ENCODE measurements around the gene ZNF672. TPM values are rescaled to one million over a fixed set of nuclear protein-coding genes. Genes with fewer than 3 reads are reported as not detected.

The ZNF672 gene
- polyA plus RNA-seq, 1 experiment, result 17.1 TPM

DNA sequence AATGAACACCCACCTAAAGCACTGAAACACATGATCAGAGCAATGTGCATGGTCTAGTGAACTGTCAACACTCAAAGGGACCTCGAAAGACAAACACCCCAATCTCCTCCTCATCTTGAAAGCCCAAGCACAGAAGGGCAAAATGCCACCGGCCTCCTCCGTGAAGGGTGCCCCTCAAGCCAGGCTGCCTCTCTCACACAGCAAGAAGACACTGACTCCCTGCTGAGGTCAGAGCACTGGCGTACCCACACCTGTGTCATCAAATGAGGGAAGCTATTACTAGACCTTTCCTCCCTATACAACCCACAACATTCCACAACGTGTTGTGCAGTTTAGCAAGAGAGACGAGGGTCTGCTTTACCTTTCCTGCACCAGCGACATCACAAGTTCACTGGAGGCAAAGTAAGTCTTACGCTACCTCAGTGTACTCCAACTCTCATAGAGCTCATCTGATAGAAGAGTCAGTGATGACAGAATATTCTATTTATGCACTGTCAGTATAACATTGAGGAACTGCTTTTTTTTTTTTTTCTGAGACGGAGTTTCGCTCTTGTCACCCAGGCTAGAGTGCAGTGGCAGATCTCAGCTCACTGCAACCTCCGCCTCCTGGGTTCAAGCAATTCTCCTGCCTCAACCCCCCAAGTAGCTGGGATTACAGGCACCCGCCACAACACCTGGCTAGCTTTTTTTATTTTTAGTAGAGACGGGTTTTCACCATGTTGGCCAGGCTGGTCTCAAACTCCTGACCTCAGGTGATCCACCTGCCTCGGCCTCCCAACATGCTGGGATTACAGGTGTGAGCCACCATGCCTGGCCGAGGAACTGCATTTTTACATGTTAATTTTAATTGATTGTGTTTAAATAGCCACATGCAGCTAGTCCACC, 15.6 kb upstream of the ZNF672 start:
- peak overlapping the region; percentile 30 for H3K4me3 ChIP-seq (ENCODE audit: low read depth, low read length)
- H3K27me3 ChIP-seq (ENCODE audit: control insufficient read depth, insufficient read depth, low read length), result no peaks in the 10 kb centered on the region
- POLR2A ChIA-PET, result interaction anchor here (0.7 to 1.4 kb wide), 2 partner anchors 10 to 16 kb away, joined by 3 read pairs; partner anchors contain the start of gene ZNF672
- CTCF ChIA-PET, result interaction anchor here (0.6 to 1.0 kb wide), 2 partner anchors 11 to 102 kb away, joined by 3 to 5 read pairs; no protein-coding TSS in a partner anchor
- DNase-seq (ENCODE audit: low read depth), result no peak
- TF ChIP-seq, protein P1, sequence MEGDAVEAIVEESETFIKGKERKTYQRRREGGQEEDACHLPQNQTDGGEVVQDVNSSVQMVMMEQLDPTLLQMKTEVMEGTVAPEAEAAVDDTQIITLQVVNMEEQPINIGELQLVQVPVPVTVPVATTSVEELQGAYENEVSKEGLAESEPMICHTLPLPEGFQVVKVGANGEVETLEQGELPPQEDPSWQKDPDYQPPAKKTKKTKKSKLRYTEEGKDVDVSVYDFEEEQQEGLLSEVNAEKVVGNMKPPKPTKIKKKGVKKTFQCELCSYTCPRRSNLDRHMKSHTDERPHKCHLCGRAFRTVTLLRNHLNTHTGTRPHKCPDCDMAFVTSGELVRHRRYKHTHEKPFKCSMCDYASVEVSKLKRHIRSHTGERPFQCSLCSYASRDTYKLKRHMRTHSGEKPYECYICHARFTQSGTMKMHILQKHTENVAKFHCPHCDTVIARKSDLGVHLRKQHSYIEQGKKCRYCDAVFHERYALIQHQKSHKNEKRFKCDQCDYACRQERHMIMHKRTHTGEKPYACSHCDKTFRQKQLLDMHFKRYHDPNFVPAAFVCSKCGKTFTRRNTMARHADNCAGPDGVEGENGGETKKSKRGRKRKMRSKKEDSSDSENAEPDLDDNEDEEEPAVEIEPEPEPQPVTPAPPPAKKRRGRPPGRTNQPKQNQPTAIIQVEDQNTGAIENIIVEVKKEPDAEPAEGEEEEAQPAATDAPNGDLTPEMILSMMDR (IDR thresholded peaks at IDR 0.05; ENCODE audit: insufficient read depth, low read depth, low read length), result no peak
- peaks cover 8% of the 10 kb centered on the region for H3K36me3 ChIP-seq (ENCODE audit: control insufficient read depth, insufficient read depth, low read length)

DNA sequence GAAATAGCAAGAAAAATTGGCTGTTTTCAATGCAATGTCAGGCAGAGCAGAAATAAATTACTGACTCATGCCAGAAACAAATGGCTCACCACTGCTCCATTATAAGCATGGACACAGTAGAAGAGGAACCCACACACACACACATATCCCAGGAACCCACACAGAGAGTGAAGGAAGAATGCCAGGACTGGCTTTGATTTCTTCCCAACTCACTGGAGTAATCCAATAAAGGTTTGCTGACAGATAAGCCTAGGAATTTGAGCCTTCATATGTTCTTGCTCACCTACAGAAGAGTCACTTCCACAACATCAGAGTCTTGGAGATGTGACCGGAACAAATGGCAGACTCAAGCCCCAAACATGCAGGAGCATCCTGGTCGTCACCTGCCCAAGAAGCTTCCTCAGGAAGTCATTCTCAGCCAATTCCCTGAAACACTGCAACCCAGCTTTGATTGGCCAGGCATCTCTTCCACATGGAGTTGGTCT, 14.5 kb upstream of the ZNF672 start:
- TF ChIP-seq, protein P1 (IDR thresholded peaks at IDR 0.05; ENCODE audit: insufficient read depth, low read depth, low read length), result no peak
- no peaks in the 10 kb centered on the region for H3K27me3 ChIP-seq (ENCODE audit: control insufficient read depth, insufficient read depth, low read length)
- DNase-seq (ENCODE audit: low read depth), result peak; percentile 82
- ChIA-PET CTCF (interaction anchor here (0.6 kb wide), 1 partner anchor 101 kb away, joined by 3 read pairs; no protein-coding TSS in a partner anchor), POLR2A (interaction anchor here (0.7 kb wide), 1 partner anchor 11 kb away, joined by 3 read pairs; no protein-coding TSS in a partner anchor)
- peaks cover 5% of the 10 kb centered on the region for H3K36me3 ChIP-seq (ENCODE audit: control insufficient read depth, insufficient read depth, low read length)
- peak overlapping the region; percentile 30 for H3K4me3 ChIP-seq (ENCODE audit: low read depth, low read length)

DNA sequence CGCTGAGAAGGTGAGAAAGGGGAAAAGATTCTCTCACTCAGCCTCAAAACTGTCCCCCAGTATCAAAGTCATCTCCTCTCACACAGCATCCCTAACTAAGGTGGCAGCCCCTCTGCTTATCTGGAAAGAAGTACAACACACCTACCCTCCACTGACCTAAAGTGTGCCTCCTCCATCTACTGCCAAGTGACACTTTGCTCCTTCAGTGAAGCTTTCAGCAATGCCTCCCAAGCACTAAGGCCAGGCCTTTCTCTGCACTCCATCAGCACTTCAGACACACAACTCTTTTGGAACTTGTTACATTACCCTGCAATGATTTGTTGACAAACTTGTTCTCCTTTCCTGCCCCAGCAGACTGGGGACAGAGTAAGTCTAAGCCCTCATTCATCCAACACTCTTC, 13.7 kb upstream of the ZNF672 start:
- TF ChIP-seq, protein P1 (IDR thresholded peaks at IDR 0.05; ENCODE audit: insufficient read depth, low read depth, low read length), result no peak
- Histone ChIP-seq H3K36me3 (ENCODE audit: control insufficient read depth, insufficient read depth, low read length) (peaks cover 3% of the 10 kb centered on the region; the same call in 1 of the 2 replicates), H3K4me3 (ENCODE audit: low read depth, low read length) (no peak overlapping the region), H3K27me3 (ENCODE audit: control insufficient read depth, insufficient read depth, low read length) (no peaks in the 10 kb centered on the region)
- ChIA-PET POLR2A (no interaction called here), CTCF (interaction anchor here (1.0 kb wide), 1 partner anchor 18 kb away, joined by 4 read pairs; no protein-coding TSS in a partner anchor)
- DNase-seq (ENCODE audit: low read depth), result no peak

DNA sequence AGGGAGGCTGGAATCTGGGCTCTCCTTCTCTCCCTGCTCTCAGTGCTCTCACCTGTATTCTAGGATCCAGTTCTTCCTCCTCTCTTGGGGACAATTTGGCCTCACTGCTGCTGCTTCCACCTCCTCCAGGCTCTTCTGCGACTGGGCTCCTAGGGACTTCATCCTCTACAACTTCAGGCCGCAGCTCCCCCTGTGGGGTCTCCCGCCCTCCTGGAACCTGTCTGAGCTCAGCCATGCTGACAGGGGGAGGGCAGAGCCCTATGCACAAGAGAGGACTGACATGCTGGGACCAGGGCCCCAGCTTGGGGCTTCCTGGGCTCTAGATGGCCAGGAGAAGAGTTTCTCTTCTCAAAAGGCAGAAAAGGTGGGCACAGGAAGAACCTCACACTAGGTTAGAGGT, 13.3 kb upstream of the ZNF672 start:
- TF ChIP-seq, protein P1 (IDR thresholded peaks at IDR 0.05; ENCODE audit: insufficient read depth, low read depth, low read length), result no peak
- ChIA-PET CTCF (interaction anchor here (1.0 to 1.2 kb wide), 3 partner anchors 17 to 54 kb away, joined by 3 to 4 read pairs (median 4); no protein-coding TSS in a partner anchor), POLR2A (no interaction called here)
- peak overlapping the region; percentile 69 for H3K4me3 ChIP-seq (ENCODE audit: low read depth, low read length)
- DNase-seq (ENCODE audit: low read depth), result no peak
- H3K27me3 ChIP-seq (ENCODE audit: control insufficient read depth, insufficient read depth, low read length), result no peaks in the 10 kb centered on the region
- peaks cover 3% of the 10 kb centered on the region; the same call in 1 of the 2 replicates for H3K36me3 ChIP-seq (ENCODE audit: control insufficient read depth, insufficient read depth, low read length)

DNA sequence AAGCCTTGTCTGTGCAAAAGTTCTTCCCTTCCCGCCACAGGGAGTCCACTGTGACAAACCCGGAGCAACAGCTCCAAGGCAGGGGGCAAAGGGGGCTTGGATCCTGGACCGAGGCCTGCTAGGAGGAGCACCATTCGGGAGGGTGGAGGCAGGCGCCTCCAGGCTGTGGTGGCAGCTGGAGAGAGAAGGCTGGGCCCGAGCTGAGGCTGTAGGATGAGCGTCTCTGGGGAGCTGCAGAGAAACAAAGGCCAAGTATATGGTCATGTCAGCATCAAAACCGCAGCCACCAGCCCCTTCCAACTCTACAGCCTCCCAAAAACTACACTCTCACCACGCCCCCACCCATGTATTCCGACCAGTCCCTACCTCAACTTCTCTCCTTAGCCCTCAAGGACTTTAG, 12.9 kb upstream of the ZNF672 start:
- no peak for DNase-seq (ENCODE audit: low read depth)
- ChIA-PET CTCF (interaction anchor here (1.0 to 1.2 kb wide), 3 partner anchors 17 to 54 kb away, joined by 3 to 4 read pairs (median 4); no protein-coding TSS in a partner anchor), POLR2A (no interaction called here)
- H3K36me3 ChIP-seq (ENCODE audit: control insufficient read depth, insufficient read depth, low read length), result peaks cover 1% of the 10 kb centered on the region; the same call in 1 of the 2 replicates
- TF ChIP-seq, protein P1 (IDR thresholded peaks at IDR 0.05; ENCODE audit: insufficient read depth, low read depth, low read length), result no peak
- H3K4me3 ChIP-seq (ENCODE audit: low read depth, low read length), result peak overlapping the region; percentile 69
- H3K27me3 ChIP-seq (ENCODE audit: control insufficient read depth, insufficient read depth, low read length), result no peaks in the 10 kb centered on the region

Measured in BJ (cell line).